Nephron (organoid): Measurements from ENCODE around the gene CHST8.

Experiments
- H3K27ac Mint-ChIP-seq, 3 experiments: 2 replicates each; pipeline ENCODE4 v1.8.0; 2020; ENCODE audit warnings: mixed read lengths in 3 of 3, mild to moderate bottlenecking in 2 of 3, moderate library complexity in 1 of 3
- H3K27me3 Mint-ChIP-seq: 2 replicates; pipeline ENCODE4 v1.8.0; 2021; ENCODE audit warnings: low read depth, mild to moderate bottlenecking, moderate library complexity, mixed read lengths
- H3K36me3 Mint-ChIP-seq: 2 replicates; pipeline ENCODE4 v1.8.0; 2020; ENCODE audit warnings: low read depth, mixed read lengths
- H3K4me1 Mint-ChIP-seq: 2 replicates; pipeline ENCODE4 v1.8.0; 2020; ENCODE audit warnings: mixed read lengths
- H3K4me3 Mint-ChIP-seq, 3 experiments: 2 replicates each; pipeline ENCODE4 v1.8.0; 2020; ENCODE audit warnings: mild to moderate bottlenecking in 3 of 3, mixed read lengths in 3 of 3, moderate library complexity in 2 of 3
- H3K9me3 Mint-ChIP-seq: 2 replicates; pipeline ENCODE4 v1.8.0; 2020; ENCODE audit warnings: mixed read lengths
- TF ChIP-seq, protein P1 (sequence below), 3 experiments: fragments of 200-600 bp; sonication (generic); IDR thresholded peaks; one replicate each; pipeline ENCODE4 v1.5.0; 2021; ENCODE audit warnings: antibody characterized with exemption in 3 of 3; ENCODE audit not compliant: unreplicated experiment in 3 of 3

Gene CHST8

DNA sequence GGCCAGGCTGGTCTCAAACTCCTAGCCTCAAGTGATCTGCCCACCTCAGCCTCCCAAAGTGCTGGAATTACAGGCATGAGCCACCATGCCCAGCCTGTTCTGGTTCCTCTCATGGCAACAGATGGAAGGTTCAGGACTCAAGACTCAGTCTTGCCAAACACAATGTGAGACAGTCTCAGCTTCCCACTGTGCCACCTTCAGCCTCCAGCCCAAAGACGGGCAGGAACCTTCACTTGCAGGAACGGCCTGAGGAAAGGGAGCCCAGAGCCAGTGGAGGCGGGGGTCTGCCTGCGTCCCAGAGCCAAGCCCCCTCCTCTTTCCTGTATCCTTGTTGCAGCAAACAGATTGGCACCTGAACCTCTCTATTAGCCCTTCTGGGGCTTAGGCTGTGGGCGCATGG is 2.9 kb upstream of the CHST8 start:
- H3K9me3 Mint-ChIP-seq, result no peaks in the 10 kb centered on the region

DNA sequence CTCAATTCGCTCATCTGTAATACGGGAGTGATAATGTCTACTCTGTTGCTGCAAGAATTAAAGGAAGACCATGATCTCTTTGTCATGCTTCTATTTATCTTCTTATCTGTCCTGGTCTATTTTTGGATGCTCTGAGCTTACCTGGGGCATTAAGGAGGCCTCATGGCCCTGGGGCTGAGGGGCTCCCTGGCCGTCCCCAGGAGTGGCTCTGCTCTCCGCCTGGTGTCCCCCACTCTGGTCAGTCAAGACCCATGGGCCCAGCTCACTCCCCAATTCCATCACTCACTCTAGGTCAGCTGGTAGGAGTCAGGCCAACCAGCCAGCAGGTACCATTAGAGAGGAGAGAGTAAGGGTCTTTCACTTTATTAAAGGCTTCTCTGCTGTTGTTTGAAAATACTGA is 1.1 kb upstream of the CHST8 start:
- TF ChIP-seq, protein P1, sequence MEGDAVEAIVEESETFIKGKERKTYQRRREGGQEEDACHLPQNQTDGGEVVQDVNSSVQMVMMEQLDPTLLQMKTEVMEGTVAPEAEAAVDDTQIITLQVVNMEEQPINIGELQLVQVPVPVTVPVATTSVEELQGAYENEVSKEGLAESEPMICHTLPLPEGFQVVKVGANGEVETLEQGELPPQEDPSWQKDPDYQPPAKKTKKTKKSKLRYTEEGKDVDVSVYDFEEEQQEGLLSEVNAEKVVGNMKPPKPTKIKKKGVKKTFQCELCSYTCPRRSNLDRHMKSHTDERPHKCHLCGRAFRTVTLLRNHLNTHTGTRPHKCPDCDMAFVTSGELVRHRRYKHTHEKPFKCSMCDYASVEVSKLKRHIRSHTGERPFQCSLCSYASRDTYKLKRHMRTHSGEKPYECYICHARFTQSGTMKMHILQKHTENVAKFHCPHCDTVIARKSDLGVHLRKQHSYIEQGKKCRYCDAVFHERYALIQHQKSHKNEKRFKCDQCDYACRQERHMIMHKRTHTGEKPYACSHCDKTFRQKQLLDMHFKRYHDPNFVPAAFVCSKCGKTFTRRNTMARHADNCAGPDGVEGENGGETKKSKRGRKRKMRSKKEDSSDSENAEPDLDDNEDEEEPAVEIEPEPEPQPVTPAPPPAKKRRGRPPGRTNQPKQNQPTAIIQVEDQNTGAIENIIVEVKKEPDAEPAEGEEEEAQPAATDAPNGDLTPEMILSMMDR (IDR thresholded peaks at IDR 0.05; ENCODE audit: unreplicated experiment in 3 of 3), result no peak
- H3K4me1 Mint-ChIP-seq, result no peaks in the 10 kb centered on the region
- peaks cover 88% of the 10 kb centered on the region for H3K27me3 Mint-ChIP-seq
- no peaks in the 10 kb centered on the region for H3K36me3 Mint-ChIP-seq
- H3K9me3 Mint-ChIP-seq, result no peaks in the 10 kb centered on the region
- no peak overlapping the region for H3K4me3 Mint-ChIP-seq
- H3K27ac Mint-ChIP-seq, result no peak overlapping the region

More for the DNA sequence above, 2.9 kb upstream of the CHST8 start:
- Mint-ChIP-seq H3K27ac (no peak overlapping the region), H3K27me3 (peaks cover 87% of the 10 kb centered on the region), H3K4me3 (no peak overlapping the region), H3K36me3 (no peaks in the 10 kb centered on the region), H3K4me1 (no peaks in the 10 kb centered on the region)
- TF ChIP-seq, protein P1 (IDR thresholded peaks at IDR 0.05; ENCODE audit: unreplicated experiment in 3 of 3), result no peak

DNA sequence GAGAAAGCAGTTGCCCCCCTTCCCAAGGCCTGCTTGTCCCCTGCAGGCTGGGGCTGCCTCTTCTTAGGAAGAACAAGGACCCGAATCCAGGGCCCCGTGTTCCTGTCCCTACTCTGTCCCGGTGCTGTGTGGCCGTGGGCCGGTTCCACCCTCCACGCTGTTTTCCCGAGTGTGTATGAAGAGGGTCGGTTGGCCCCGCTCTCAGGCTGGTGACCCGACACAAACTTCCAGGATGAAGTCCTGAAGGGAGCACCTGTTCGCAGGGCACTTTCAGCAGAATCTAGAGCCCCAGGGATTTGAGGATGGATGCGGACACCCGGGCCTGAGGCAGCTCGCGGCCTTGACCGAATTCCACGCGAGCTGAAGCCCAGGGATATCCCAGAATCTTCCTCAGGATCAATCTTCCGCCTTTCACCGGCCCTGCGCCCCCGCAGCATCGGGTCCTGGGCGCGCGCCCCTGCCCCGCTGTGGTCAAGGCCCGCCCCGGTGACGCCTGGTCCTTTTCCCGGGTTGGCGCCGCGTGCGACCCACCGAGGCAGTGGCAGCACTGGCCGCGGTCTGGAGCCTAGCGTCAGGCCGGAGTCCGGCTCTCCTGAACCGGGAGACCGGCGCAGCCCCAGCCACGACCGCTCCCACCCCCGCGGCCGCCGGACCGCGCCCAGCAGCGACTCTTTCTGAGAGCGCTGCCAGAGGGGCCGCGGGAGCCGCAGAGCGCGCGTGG is 528 bp upstream of the CHST8 start:
- peaks cover 88% of the 10 kb centered on the region for H3K27me3 Mint-ChIP-seq
- TF ChIP-seq, protein P1 (IDR thresholded peaks at IDR 0.05; ENCODE audit: unreplicated experiment in 3 of 3), result no peak
- H3K27ac Mint-ChIP-seq, result no peak overlapping the region
- peak overlapping the region in 2 of 3 experiments; percentile 60 to 64 for H3K4me3 Mint-ChIP-seq
- H3K4me1 Mint-ChIP-seq, result no peaks in the 10 kb centered on the region
- H3K36me3 Mint-ChIP-seq, result no peaks in the 10 kb centered on the region
- no peaks in the 10 kb centered on the region for H3K9me3 Mint-ChIP-seq

GRCh38 chr19:33622505-33622808 is 704 bp downstream of the CHST8 start:
- TF ChIP-seq, protein P1 (IDR thresholded peaks at IDR 0.05; ENCODE audit: unreplicated experiment in 3 of 3), result no peak
- no peaks in the 10 kb centered on the region for H3K9me3 Mint-ChIP-seq
- no peak overlapping the region for H3K27ac Mint-ChIP-seq
- no peaks in the 10 kb centered on the region for H3K4me1 Mint-ChIP-seq
- peak overlapping the region; percentile 47 to 64 (median 48) for H3K4me3 Mint-ChIP-seq
- peaks cover 85% of the 10 kb centered on the region for H3K27me3 Mint-ChIP-seq
- no peaks in the 10 kb centered on the region for H3K36me3 Mint-ChIP-seq

DNA sequence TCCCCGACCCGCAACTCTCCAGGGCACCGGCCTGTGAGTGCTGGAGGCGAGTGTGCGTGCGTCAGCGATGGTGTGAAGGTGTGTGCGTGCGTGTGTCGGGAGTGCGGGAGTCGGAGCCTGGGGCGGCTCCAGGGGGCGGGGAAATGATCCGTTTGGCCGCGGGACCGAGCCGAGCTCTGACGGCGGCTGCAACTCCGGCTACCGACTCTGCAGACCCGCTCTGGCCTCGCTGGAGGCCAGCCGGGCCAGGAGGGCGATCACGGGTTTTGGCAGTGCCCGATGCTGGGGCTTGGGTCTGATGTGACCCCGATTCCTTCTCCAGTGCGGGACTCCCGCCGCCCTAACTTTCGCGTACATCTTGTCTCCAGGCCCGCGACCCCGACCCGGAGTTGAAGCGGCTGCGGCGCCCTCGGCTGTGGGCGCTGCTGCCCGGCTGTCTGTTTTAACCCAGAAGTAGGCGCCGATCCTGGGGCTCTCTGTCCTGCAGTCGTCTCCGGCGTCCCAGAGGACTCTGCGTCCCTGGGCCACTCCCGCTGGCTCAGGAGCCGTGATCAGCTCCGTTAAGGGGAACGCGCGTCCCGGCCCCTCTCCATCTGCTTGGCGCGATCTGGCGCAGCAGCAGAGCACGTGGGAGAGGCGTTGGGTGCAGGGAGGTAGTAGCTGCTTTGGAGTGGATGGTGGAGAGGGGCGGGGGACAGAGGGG is 1.2 kb downstream of the CHST8 start:
- no peaks in the 10 kb centered on the region for H3K4me1 Mint-ChIP-seq
- H3K9me3 Mint-ChIP-seq, result no peaks in the 10 kb centered on the region
- peaks cover 85% of the 10 kb centered on the region for H3K27me3 Mint-ChIP-seq
- H3K27ac Mint-ChIP-seq, result no peak overlapping the region
- H3K4me3 Mint-ChIP-seq, result peak overlapping the region; percentile 47 to 64 (median 48)
- no peaks in the 10 kb centered on the region for H3K36me3 Mint-ChIP-seq
- TF ChIP-seq, protein P1 (IDR thresholded peaks at IDR 0.05; ENCODE audit: unreplicated experiment in 3 of 3), result no peak

GRCh38 chr19:33624586-33624985 is 2.8 kb downstream of the CHST8 start:
- H3K4me1 Mint-ChIP-seq, result no peaks in the 10 kb centered on the region
- H3K9me3 Mint-ChIP-seq, result no peaks in the 10 kb centered on the region
- peaks cover 88% of the 10 kb centered on the region for H3K27me3 Mint-ChIP-seq
- peak overlapping the region; percentile 6 to 39 (median 19) for H3K4me3 Mint-ChIP-seq
- TF ChIP-seq, protein P1 (IDR thresholded peaks at IDR 0.05; ENCODE audit: unreplicated experiment in 3 of 3), result no peak
- H3K27ac Mint-ChIP-seq, result no peak overlapping the region
- no peaks in the 10 kb centered on the region for H3K36me3 Mint-ChIP-seq
